ENCODE measurements around the gene ZSCAN16. TPM values are rescaled to one million over a fixed set of nuclear protein-coding genes. Genes with fewer than 3 reads are reported as not detected.

ZSCAN16 gene
- total and polyA plus RNA-seq, 2 donors (not counting 1 experiment from before 2014, with no cell fraction given): 5.4 to 15.4 TPM

DNA sequence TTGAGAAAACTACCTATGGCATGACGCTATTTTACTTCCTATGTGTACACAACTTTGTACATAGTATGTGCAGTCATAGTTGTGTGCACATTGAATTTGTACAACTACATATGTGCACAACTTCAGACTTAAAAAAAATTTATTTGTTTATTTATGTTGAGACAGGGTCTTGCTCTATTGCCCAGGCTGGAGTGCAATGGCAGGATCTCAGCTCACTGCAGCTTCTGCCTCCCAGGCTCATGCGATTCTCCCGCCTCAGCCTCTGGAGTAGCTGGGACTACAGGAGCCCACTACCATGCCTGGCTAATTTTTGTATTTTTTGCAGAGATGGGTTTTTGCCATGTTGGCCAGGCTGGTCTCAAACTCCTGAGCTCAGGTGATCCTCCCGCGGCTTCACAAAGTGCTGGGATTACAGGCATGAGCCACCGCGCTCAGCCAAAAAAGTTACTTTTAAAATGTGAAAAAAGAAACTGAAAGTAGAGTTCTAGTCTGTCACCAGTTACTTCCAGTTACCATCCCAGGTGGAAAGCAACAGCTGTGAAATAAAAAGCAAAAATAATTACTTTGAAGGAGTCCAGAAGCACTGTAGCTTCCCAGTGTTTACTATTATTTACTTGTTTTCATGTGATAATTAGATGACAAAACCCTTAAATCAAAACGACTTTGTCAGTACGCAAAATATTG is 15.6 kb downstream of the ZSCAN16 start:
- ChIA-PET CTCF (interaction anchor here (0.6 to 8.1 kb wide), 6 partner anchors 13 to 216 kb away, joined by 3 to 46 read pairs (median 14); partner anchors contain the start of gene ZSCAN16), POLR2A (interaction anchor here (0.6 to 2.9 kb wide), 2 partner anchors 15 to 59 kb away, joined by 3 to 16 read pairs; partner anchors contain the start of gene ZSCAN16)
- 40% methylated on average over 6 of the region's 9 CpGs for WGBS (ENCODE audit: insufficient coverage)
- peaks cover 35% of the 10 kb centered on the region for H3K79me2 ChIP-seq (ENCODE audit: control insufficient read depth, insufficient read depth, low read length)
- H3K36me3 ChIP-seq (replicated peaks in 1 of 2; ENCODE audit: control extremely low read depth in 1 of 2, control insufficient read depth in 1 of 2, extremely low read depth in 1 of 2, insufficient read depth in 2 of 2, low read length in 1 of 2): peaks cover 0 to 3% of the 10 kb centered on the region in 2 experiments
- peak overlapping the region in 1 of 2 donors; percentile 35 for H3K27ac ChIP-seq (ENCODE audit: low read length in 2 of 2)
- H3K4me3 Mint-ChIP-seq: peak overlapping the region; percentile 100
- no peaks in the 10 kb centered on the region for H3K27me3 ChIP-seq (replicated peaks in 1 of 4; ENCODE audit: control extremely low read depth in 1 of 4, control insufficient read depth in 3 of 4, insufficient read depth in 4 of 4, low read length in 3 of 4)
- peaks cover under 1% of the 10 kb centered on the region for H4K20me1 ChIP-seq (ENCODE audit: control insufficient read depth, insufficient read depth, low read length, poor library complexity, severe bottlenecking)
- peak overlapping the region; percentile 40 for H3K9ac ChIP-seq (ENCODE audit: low read length)
- no peaks in the 10 kb centered on the region for H3K9me3 ChIP-seq (ENCODE audit: control extremely low read depth in 1 of 3, control insufficient read depth in 2 of 3, insufficient read depth in 1 of 3, low read length in 2 of 3)
- H3K4me2 ChIP-seq (replicated peaks; ENCODE audit: low read depth, low read length, poor library complexity, severe bottlenecking): peak overlapping the region; percentile 59
- ATAC-seq (ENCODE audit: low read depth): no peak
- TF ChIP-seq, protein P1, sequence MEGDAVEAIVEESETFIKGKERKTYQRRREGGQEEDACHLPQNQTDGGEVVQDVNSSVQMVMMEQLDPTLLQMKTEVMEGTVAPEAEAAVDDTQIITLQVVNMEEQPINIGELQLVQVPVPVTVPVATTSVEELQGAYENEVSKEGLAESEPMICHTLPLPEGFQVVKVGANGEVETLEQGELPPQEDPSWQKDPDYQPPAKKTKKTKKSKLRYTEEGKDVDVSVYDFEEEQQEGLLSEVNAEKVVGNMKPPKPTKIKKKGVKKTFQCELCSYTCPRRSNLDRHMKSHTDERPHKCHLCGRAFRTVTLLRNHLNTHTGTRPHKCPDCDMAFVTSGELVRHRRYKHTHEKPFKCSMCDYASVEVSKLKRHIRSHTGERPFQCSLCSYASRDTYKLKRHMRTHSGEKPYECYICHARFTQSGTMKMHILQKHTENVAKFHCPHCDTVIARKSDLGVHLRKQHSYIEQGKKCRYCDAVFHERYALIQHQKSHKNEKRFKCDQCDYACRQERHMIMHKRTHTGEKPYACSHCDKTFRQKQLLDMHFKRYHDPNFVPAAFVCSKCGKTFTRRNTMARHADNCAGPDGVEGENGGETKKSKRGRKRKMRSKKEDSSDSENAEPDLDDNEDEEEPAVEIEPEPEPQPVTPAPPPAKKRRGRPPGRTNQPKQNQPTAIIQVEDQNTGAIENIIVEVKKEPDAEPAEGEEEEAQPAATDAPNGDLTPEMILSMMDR (IDR thresholded peaks at IDR 0.05): no peak
- no peak for TF ChIP-seq EZH2 (IDR thresholded peaks at IDR 0.05; ENCODE audit: borderline replicate concordance, insufficient read depth, low read depth, low read length, poor library complexity, severe bottlenecking)
- H3K9me3 Mint-ChIP-seq (ENCODE audit: insufficient read depth): no peaks in the 10 kb centered on the region
- peak overlapping the region; percentile 65 for H2AFZ ChIP-seq (ENCODE audit: insufficient read depth, low read depth, low read length, poor library complexity, severe bottlenecking)
- no peaks in the 10 kb centered on the region for H3K27me3 Mint-ChIP-seq
- peak overlapping the region in 4 of 5 experiments; percentile 9 to 51 (median 44) for H3K4me3 ChIP-seq (ENCODE audit: control extremely low read depth in 1 of 5, extremely low read depth in 1 of 5, insufficient read depth in 1 of 5, low read depth in 2 of 5, low read length in 4 of 5)
- intact Hi-C loops (cut with micrococcal nuclease): loop anchor here (5.0 to 10.0 kb wide), 5 partner anchors 77 to 753 kb away; partner anchors contain the start of genes ZNF184, ZNF391 and ZSCAN31
- peak overlapping the region; percentile 79 for H3K27ac Mint-ChIP-seq
- peaks cover 31 to 36% of the 10 kb centered on the region in 2 donors for H3K4me1 ChIP-seq (ENCODE audit: control insufficient read depth in 2 of 2, insufficient read depth in 2 of 2, low read length in 2 of 2)
- peak; percentile 20 for DNase-seq
- peaks cover 61% of the 10 kb centered on the region for H3K4me1 Mint-ChIP-seq

Measured in B cell (primary cell).